NCI-H2081 (cell line): ENCODE data around the gene F10.

Experiments used
- DNase-seq, 2 experiments: peaks; one replicate each; lab custom pipeline; 2025; lab: John Stamatoyannopoulos, UW

F10 gene

DNA sequence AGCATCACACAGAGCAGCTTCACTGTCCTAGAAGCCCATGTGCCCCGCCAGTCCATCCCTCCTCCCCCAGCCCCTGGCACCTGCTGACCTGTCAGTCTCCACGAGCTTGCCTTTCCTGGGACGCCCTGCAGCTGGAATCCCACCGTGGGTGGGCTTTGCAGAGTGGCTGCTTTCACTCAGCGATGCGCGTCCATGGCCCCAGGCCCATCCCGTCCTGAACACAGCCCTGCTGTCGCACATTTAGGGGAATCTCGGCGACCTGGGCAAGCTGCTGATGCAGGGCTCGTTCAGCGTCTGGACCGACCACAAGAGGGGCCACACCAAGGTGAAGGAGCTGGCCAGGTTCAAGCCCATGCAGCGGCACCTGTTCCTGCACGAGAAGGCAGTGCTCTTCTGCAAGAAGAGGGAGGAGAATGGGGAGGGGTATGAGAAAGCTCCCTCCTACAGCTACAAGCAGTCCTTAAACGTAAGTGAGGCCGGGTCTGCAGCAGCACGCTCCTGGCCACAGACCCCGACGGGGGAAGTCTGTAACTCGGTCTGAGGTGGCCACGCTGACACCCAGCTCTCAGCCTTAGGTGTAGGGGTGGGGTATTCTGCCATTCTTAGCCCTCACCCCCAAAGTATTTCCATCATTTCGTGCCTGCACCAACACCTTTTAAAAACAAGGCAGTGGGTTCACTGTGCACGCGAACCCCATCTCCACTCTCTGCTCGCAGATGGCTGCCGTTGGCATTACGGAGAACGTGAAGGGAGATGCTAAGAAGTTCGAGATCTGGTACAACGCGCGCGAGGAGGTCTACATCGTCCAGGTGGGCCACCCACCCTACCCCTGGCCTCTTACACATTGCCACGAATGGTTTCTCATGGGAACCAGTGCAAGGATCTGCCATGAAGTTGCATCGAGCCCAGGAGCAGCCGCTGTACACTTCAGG, 35.3 kb upstream of the F10 start:
- DNase-seq, result no peak

DNA sequence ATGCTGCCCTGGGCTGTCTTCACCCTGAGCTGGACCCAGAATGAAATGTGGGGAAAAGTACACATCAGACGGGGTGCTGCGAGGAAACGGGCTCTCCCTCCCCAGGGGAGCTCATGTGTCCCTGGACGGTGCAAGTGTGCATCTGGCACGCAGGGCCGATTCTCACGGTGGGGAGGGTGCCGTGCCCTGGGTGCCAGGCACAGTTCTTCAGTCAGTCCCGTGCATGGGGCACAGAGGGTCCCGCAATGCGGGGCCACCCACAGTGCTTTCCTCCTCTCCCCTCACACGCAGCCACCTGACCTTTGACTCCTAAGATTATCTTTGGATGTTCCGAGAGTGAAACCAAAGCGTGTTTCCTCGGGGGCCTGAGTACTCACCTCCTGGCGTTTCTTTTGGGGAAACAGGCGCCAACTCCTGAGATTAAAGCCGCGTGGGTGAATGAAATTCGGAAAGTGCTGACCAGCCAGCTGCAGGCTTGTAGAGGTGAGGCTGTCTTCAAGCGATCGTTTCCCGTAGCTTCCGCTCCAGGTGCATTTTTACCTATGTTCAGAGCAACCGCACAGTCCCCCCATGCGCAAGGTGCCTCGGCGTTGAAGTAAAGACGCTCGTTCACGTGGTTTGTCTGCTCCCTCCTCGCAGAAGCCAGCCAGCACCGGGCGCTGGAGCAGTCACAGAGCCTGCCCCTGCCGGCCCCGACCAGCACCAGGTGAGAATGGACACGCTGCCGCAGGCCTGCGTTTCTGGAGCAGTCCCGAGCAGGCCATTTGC, 34.5 kb upstream of the F10 start:
- DNase-seq, result no peak

DNA sequence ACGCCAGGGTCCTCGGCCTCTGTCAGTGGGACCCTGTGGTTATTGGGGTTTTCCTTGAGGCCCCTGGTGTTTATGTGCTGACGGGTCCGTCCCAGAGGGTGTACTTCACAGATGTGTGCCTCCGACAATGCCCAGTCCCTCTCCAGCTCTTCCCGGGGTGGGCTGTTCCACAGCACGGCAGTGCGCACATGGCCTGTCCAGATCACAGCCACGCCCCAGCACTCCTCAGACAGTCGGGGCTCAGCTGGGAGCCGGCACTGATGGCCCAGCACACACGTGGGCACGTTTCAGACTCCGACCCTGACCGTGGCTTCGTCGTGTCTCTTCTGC, 33.9 kb upstream of the F10 start:
- no peak for DNase-seq

DNA sequence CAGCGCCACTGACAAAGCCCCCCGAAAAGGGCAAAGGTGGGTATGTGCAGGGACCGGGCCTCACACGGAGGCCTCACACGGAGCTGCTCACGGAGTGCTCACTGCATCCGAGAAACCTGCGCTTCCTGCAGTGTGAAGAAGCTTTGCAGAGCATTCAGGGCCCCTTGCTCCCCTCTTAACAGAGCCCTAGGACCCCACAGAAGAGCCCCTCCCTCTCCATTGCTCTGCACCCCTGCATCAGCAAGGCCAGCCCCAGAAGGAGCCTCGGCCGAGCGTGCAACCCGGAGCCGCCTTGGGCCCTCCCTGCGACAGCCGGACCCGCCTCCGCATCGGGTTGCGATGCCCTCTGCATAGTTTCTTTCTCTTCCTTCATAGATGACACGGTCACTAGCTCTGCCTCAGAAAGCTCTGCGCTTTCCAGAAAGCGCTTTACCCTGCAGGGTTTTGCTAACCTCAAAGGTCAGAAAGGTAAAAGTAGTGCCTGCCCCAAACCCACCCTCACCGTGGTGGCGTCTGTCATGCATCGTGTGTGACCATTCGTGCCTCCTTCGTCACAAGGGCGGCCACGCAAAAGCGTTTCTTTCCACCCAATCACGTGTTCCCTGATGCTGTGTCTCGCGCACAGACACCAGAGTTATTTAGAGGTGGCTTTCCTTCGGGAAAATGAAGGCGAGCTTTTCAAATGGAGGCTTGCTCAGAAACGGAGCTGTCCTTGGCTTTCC, 32.7 kb upstream of the F10 start:
- DNase-seq, result no peak

DNA sequence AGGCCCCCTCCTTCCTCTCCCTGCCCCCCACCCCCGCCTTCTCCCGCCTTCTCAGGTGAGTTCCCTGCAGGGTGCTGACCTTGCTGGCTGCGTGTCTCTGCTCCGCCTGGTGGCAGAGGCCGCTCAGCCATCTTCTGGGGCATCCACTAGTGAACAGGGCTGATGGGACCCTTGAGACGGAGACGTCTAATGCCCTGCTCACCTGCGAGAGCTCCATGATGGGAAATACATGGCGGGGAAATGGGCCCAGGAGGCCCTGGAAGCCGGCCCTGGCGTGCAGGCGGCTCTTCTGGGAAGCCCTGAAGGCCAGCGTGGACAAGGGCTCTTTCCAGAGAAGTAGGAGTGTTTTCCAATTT, 32.2 kb upstream of the F10 start:
- DNase-seq, result no peak

DNA sequence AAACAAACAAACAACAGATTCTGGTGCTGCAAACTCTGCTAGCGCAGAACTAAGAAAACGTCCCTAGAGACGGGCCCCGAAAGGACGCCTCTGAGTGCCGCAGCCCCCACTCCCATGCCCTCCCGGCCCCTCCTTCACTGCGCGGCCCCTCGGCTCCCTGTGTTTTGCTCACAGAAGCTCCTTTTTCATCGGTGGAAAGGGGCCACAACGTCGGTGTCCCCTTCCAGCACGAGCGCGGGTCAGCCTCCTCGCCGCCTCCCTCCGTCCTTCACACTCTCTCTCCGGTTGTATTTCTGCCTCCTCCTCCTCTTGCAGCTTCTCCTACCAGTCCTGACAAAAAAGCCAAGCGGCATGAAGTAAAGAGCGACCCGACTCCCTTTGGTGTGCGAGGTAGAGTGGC, 31.8 kb upstream of the F10 start:
- no peak for DNase-seq

DNA sequence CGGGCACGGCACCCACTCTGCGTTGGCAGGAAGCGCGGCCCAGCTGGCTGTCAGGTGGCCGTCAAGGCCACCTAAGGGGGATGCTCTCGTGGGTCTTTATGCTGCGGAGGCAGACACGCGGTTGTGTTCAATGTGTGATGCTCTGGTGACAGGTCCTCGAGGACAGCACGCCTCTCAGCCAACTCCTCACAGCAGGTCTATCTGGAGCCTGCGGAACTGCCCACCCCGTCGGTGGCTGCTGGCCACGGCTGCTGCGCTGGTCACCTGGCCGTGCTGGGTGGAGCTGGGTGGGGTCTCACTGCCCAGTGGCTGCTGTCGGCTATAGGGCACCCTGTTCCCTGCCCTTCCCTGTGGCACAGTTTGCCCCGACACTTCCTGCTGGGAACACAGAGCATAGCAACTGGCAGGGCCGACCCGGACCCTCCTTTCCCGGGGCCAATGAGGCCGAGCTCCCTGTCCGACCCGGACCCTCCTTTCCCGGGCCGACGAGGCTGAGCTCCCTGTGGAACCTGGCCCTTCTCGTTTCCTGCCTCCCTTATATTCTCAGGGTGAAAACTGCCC, 31.3 kb upstream of the F10 start:
- DNase-seq, result no peak

DNA sequence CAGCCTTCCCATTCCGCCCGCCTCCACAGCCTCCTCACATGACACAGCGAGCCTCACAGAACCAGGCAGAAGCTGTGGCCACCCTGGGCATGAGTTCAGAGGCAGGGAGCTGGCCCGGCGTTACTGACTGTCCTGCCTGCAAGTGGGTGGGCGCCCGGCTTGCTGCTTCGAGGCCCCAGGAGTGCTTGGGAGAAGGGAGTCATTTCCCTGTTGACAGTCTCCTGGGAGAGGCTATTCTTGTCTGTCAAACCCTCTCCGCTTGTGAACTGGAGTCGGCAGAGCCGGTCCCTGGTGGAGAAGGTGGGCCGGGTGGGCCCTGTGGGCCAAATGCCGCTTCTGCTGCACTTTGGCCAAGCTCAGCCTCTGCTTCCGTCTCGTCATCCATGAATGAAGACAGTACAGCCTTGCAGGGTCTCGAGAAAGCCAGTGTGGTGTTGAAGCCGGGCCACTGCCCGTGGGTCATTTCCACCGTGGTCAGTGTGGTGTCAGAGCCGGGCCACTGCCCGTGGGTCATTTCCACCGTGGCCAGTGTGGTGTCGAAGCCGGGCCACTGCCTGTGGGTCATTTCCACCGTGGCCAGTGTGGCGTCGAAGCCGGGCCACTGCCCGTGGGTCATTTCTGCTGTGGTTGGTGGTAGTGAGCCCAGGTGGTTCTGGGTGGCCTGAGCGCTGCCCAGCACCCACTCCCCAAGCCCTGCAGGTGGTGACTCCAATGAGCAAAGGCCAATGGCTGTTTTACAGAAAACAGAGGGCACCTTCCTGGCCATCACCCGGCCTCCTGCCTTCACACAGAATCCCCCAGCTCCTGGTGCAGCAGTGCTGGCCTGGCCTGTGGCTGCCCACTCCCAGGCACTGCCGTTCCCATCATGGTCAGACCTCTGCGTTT, 30.5 kb upstream of the F10 start:
- no peak for DNase-seq

DNA sequence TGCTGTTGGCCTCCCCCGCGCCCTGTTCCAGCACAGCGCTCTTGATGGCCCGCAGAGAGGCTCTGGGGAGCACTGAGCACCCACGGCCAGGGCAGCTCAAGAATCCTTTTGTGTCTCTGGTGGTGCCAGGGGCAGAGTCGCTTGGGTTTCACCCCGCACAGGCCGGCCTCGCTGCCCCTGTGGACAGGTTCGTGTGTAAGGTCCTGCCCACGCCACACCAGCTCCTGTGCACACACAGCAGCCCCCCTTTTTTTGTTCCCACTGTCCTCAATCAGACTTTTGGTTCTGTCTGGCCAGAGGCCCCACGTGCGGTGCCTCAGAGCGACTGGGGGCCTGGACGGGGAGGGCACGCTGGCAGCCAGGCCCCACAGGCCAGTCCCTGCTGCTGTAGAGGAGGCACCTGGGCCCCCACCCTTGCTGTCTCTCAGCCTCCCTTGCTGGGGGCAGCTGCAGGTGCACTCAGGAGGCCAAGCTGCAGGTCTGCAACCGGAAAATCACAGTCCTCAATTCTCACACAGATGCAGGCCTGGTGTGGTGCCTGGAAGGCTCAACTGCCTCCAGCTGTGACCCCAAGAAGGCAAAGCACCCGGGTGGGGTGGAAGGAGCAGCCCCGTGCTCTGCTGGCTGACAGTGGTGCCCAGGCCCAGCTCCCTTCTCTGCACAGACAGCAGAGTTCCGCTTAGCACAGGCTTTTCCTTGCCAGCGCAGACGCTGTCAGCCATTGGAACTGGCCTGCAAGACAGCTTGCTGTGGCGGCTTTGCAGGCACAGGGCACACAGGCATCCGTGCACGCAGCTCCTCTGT, 29.6 kb upstream of the F10 start:
- DNase-seq, result no peak

DNA sequence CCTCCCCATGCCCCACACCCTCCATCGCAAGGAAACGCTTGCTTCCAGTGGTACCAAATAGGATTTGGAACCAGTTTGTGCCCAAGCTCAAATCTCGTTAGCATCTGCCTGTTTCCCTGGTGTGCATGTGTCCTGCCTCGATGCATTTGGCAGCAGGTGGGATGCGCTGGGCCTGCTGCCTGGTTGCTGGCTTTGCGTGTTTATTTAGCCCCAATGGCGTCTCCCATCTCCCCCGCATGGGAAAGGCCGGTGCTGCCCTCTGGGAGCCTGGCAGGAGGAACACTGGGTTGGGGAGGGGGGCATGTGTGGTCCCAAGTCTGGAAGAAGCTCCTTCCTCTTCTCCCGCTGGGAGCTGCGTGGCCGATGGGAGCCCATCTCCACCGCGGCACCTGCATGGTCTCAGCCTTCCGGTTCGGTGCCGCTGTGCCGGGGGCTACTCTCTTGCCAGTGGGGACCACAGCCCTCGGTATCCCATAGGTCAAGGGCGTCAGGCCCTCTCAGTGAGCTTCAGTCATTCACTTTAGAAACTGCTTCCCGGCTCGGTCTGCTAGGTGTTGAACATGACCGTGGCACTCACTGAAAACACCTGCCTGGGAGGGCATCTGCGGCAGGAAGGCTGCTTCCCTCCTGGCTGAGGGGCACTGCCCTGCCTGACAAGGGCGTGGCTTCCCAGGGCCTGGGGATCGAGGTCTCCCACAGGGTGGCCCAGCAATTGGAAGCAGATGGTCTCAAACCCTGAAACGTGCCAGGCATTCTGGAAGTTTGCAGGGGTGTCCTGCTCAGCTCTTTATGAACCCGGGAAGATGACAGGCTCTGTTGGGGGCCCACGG, 28.8 kb upstream of the F10 start:
- DNase-seq, result no peak

DNA sequence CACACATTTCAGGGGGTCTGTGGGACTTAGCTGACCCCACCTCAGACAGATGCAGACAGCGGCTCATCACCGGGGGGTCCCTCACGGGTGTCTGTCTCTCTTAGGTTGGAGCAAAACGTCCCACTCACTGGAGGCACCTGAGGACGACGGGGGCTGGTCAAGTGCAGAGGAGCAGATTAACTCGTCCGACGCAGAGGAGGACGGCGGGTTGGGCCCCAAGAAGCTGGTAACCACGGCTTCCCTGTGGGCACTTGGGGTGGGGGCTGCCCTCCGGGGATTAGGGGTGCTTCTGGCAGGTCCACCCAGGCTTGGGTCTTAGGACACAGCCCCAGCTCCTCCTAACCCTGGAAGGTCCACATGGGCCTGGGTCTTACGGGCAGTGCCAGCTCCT, 28.2 kb upstream of the F10 start:
- no peak for DNase-seq

DNA sequence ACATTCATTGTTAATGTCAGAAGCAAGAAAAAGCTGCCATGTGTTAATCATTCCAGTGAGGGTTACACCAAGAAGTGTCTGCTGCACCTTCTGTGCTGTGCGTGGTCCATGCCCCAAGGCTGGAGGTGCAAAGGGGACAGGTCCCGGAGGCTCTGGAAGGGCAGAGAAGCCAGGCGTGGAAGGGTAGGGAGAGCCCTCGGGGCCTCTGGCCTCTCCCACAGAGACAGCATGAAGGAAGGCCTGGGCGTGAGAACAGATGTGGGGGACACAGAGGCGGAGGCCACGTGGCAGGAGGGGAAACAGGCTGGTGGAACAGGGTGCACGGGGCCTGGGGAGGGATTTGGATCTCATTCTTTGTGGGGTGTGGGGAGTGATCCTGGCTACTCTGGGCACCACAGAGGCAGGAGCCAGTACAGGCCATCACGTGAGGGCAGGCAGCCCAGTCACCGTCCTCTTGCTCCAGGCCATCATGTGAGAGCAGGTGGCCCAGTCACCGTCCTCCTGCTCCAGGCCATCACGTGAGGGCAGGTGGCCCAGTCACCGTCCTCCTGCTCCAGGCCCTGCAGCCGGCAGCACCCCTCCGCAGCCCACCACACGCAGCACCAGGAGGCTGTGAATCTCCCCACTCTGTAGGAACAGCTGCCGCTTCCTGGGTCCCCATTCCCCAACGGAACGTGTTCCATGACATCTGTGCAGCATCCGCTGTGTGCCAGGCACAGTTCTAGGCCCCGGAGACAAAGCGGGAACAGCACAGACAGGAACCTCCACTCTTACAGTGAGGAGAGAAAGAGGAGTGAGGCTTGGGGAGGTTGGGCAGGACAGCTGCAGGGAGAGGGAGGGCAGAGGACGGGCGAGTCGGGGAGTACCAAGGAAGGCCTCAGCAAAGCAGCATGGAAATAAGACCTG, 27.2 kb upstream of the F10 start:
- DNase-seq, result no peak

DNA sequence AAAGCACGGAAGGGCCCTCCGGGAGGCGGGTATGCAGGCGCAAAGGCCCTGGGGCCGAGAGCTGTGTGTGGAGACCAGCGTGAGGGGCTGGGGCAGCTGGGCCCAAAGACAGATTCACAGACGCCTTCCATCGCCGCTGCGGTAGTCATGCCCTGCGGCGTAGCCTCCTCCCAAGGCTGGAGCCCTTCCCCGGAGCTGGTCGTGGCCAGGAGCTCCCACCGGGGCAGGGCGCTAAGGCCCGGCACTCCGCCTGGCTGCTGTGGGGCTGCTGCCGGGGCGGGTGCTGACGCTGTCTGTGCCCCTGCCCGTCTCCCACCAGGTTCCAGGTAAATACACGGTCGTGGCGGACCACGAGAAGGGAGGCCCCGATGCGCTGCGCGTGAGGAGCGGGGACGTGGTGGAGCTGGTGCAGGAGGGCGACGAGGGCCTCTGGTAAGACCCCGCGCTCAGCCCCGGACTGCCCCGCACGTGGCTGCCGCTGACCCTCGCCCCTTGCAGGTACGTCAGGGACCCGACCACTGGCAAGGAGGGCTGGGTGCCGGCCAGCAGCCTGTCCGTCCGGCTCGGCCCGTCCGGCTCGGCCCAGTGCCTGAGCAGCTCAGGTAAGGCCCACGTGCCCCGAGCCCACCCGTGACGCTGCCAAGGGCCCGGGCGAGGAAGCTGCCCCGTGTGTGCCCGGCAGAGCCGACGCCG, 26.4 kb upstream of the F10 start:
- DNase-seq, result no peak

DNA sequence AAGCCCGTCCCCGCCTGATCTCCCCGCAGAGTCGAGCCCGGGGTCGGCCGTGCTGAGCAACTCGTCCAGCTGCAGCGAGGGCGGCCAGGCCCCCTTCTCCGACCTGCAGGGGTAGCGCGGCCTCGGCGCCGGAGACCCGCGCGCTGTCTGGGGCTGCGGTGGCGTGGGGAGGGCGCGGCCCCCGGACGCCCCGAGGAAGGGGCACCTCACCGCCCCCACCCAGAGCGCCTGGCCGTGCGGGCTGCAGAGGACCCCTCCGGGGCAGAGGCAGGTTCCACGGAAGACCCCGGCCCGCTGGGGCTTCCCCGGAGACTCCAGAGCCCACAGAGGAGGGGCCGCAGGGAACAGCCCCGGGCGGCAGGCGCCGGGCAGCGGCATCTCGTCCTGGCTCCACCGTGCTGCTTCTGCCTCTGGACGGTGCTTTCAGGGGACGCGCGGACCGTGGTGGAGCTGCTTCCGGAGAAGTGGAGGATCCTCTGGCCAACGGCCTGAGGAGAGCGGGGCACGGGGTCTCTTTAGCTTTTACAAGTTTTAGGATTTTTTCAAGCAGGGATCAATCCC, 25.8 kb upstream of the F10 start:
- DNase-seq, result no peak

DNA sequence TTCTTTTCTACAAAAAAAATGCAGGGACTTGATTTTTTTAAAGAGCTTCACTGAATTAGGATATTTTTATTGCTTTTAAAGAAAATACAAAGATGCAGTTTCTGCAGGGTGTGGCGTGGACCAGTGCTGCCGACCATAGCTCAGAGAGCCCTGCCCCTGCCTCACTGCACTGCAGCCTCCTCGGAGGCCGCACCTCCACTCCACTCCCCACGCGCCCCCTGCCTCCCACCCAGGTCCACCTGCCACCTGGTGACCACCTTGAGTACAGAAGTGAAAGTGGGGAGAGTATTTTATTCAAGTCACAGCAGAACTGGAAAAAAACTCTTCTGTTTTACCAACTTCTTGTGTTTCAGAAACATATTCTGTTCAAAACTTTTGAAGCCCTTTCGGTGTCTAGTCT, 24.9 kb upstream of the F10 start:
- no peak for DNase-seq

DNA sequence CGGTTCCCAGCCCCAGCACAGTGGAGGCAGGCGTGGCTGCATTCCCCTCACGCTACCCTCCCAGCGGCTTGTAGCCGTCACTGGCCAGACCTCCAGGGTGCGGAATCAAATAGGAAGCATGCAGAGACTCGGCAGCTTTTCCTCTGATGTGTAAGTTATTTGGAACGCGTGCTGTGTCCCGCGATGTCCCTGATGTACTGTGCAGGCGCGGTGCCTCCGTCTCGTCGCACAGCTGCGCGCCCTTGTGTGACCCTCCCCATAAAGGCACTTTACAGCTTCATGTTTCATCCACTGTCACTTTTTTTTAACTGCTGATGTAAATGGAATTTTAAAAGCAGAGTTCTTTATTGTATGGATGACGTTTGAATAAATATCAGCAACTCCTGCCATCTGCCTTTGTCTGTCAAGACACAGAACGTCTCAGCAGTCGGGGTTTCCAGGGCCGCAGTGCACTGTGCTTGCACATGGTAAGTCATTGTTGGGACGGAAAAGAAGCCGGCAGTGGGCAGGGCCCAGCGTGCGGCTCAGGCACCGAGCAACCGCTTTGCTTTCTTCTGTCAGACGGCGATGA, 24.4 kb upstream of the F10 start:
- no peak for DNase-seq

DNA sequence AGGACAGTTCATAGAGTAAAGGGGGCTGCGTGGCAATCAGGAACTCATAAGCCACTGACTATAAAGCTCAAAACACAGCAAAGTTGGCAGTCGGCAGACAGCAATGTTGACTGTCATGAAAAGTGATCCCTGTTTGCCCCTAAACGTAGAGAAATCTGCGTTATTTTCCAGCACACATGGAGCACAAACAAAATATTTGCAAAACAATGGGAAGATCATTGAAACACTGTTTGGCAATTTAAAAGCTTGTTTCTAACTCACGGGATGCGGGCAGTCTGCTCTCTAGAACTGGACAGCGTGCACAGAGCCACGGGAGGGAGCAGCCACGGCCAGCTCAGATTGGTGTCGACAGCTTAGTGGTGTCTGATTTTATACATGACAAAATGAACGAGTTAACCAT, 23.5 kb upstream of the F10 start:
- DNase-seq, result no peak
